Immature natural killer cell (primary cell): ENCODE measurements around the gene STX16. TPM values are rescaled to one million over a fixed set of nuclear protein-coding genes. Genes with fewer than 3 reads are reported as not detected.

Experiments used
- DNase-seq, 3 donors: peaks; one replicate each; pipeline ENCODE4 v3.0.0; 2022; ENCODE audit warnings: mixed read lengths in 1 of 3
- H3K27ac Mint-ChIP-seq, 6 donors: one replicate each; pipeline ENCODE4 v1.8.0; 2020; ENCODE audit warnings: mixed read lengths in 6 of 6, mild to moderate bottlenecking in 5 of 6, inconsistent platforms in 4 of 6, moderate library complexity in 3 of 6
- H3K27me3 Mint-ChIP-seq, 3 donors: one replicate each; pipeline ENCODE4 v1.8.0; 2020 to 2021; ENCODE audit warnings: low read depth in 3 of 3, mild to moderate bottlenecking in 3 of 3, mixed read lengths in 3 of 3, moderate library complexity in 3 of 3, inconsistent platforms in 1 of 3
- H3K36me3 Mint-ChIP-seq, 3 donors: one replicate each; pipeline ENCODE4 v1.8.0; 2020; ENCODE audit warnings: mixed read lengths in 3 of 3, inconsistent platforms in 2 of 3, mild to moderate bottlenecking in 2 of 3
- H3K4me1 Mint-ChIP-seq, 2 donors: one replicate each; pipeline ENCODE4 v1.8.0; 2020; ENCODE audit warnings: inconsistent platforms in 2 of 2, mild to moderate bottlenecking in 2 of 2, mixed read lengths in 2 of 2, moderate library complexity in 1 of 2
- H3K4me3 Mint-ChIP-seq, 5 donors: one replicate each; pipeline ENCODE4 v1.8.0; 2020; ENCODE audit warnings: mild to moderate bottlenecking in 5 of 5, mixed read lengths in 5 of 5, inconsistent platforms in 3 of 5, moderate library complexity in 3 of 5
- H3K9me3 Mint-ChIP-seq, 6 donors: one replicate each; pipeline ENCODE4 v1.8.0; 2020; ENCODE audit warnings: mild to moderate bottlenecking in 6 of 6, mixed read lengths in 6 of 6, inconsistent platforms in 4 of 6, moderate library complexity in 3 of 6
- polyA plus RNA-seq, 3 donors: library from polyadenylated mRNA; unstranded; fragments of 300-500 nt; fragmentation: Illumina TruSeq; gene quantifications; one replicate each; pipeline ENCODE4 v1.2.3, GENCODE V29; 2021

Gene STX16
- polyA plus RNA-seq, 3 donors from 2014 or later: 17.2 to 24.9 (median 21.1) TPM

GRCh38 chr20:58691773-58692578, 40.9 kb downstream of the STX16 start:
- Mint-ChIP-seq H3K27ac (peak overlapping the region; percentile 69 to 83 (median 76)), H3K9me3 (no peaks in the 10 kb centered on the region), H3K27me3 (peaks cover 4 to 17% (median 6%) of the 10 kb centered on the region in 3 donors), H3K36me3 (peaks cover 0 to 5% (median 3%) of the 10 kb centered on the region in 3 donors), H3K4me3 (peak overlapping the region in 4 of 5 donors; percentile 47 to 71 (median 58)), H3K4me1 (peaks cover 0 to 12% of the 10 kb centered on the region in 2 donors)
- peak in 1 of 3 donors; percentile 5 for DNase-seq

GRCh38 chr20:58692579-58693225, 41.6 kb downstream of the STX16 start, which contains the start of gene NPEPL1:
TSS of gene NPEPL1 (plus strand) at chr20:58692800. CDS start at chr20:58692901, 101 bp downstream.
- Mint-ChIP-seq H3K27me3 (peaks cover 4 to 17% (median 6%) of the 10 kb centered on the region in 3 donors), H3K4me3 (peak within 1 kb of the TSS; percentile 68 to 84 (median 77)), H3K9me3 (no peaks in the 10 kb centered on the region), H3K27ac (peak within 1 kb of the TSS; percentile 76 to 91 (median 84)), H3K4me1 (peaks cover 0 to 12% of the 10 kb centered on the region in 2 donors), H3K36me3 (peaks cover 0 to 8% (median 3%) of the 10 kb centered on the region in 3 donors)
- peak; percentile 67 to 76 (median 71) for DNase-seq

GRCh38 chr20:58693226-58694006, 42.3 kb downstream of the STX16 start:
- Mint-ChIP-seq H3K27me3 (peaks cover 6 to 19% (median 6%) of the 10 kb centered on the region in 3 donors), H3K4me1 (peaks cover 0 to 13% of the 10 kb centered on the region in 2 donors), H3K36me3 (peaks cover 0 to 13% (median 8%) of the 10 kb centered on the region in 3 donors), H3K27ac (peak overlapping the region; percentile 23 to 91 (median 84)), H3K4me3 (peak overlapping the region; percentile 68 to 84 (median 77)), H3K9me3 (no peaks in the 10 kb centered on the region)
- DNase-seq: no peak

- DNase-seq: no peak
- peak overlapping the region; percentile 18 to 82 (median 40) for H3K4me3 Mint-ChIP-seq
- H3K4me1 Mint-ChIP-seq: peaks cover 0 to 12% of the 10 kb centered on the region in 2 donors
- peaks cover 6 to 18% (median 6%) of the 10 kb centered on the region in 3 donors for H3K27me3 Mint-ChIP-seq
- H3K9me3 Mint-ChIP-seq: no peaks in the 10 kb centered on the region
- H3K27ac Mint-ChIP-seq: peak overlapping the region in 1 of 6 donors; percentile 8
- peaks cover 0 to 12% (median 8%) of the 10 kb centered on the region in 3 donors for H3K36me3 Mint-ChIP-seq
Observed at GRCh38 chr20:58694241-58695083, 43.4 kb downstream of the STX16 start.

- Mint-ChIP-seq H3K4me3 (no peak overlapping the region), H3K4me1 (peaks cover 4 to 16% of the 10 kb centered on the region in 2 donors), H3K27ac (no peak overlapping the region), H3K9me3 (no peaks in the 10 kb centered on the region), H3K27me3 (peaks cover 6 to 18% (median 6%) of the 10 kb centered on the region in 3 donors), H3K36me3 (peaks cover 0 to 9% (median 4%) of the 10 kb centered on the region in 3 donors)
- DNase-seq: no peak
Observed at GRCh38 chr20:58695084-58695722, 44.1 kb downstream of the STX16 start.

- Mint-ChIP-seq H3K4me1 (peaks cover 9 to 21% of the 10 kb centered on the region in 2 donors), H3K9me3 (no peaks in the 10 kb centered on the region), H3K27ac (no peak overlapping the region), H3K36me3 (peaks cover 0 to 14% (median 4%) of the 10 kb centered on the region in 3 donors), H3K27me3 (peaks cover 6 to 13% (median 6%) of the 10 kb centered on the region in 3 donors), H3K4me3 (no peak overlapping the region)
- no peak for DNase-seq
Observed at GRCh38 chr20:58695895-58696375, 44.9 kb downstream of the STX16 start.

GRCh38 chr20:58696411-58696961, 45.4 kb downstream of the STX16 start:
- H3K36me3 Mint-ChIP-seq: peaks cover 0 to 14% (median 4%) of the 10 kb centered on the region in 3 donors
- no peak overlapping the region for H3K4me3 Mint-ChIP-seq
- H3K9me3 Mint-ChIP-seq: no peaks in the 10 kb centered on the region
- DNase-seq: no peak
- peaks cover 6 to 12% (median 6%) of the 10 kb centered on the region in 3 donors for H3K27me3 Mint-ChIP-seq
- H3K27ac Mint-ChIP-seq: no peak overlapping the region
- H3K4me1 Mint-ChIP-seq: peaks cover 9 to 21% of the 10 kb centered on the region in 2 donors

GRCh38 chr20:58697201-58697866, 46.3 kb downstream of the STX16 start:
- H3K9me3 Mint-ChIP-seq: no peaks in the 10 kb centered on the region
- DNase-seq: no peak
- no peak overlapping the region for H3K4me3 Mint-ChIP-seq
- H3K27me3 Mint-ChIP-seq: peaks cover 2 to 7% (median 6%) of the 10 kb centered on the region in 3 donors
- H3K27ac Mint-ChIP-seq: no peak overlapping the region
- peaks cover 2 to 15% (median 5%) of the 10 kb centered on the region in 3 donors for H3K36me3 Mint-ChIP-seq
- peaks cover 9 to 21% of the 10 kb centered on the region in 2 donors for H3K4me1 Mint-ChIP-seq

GRCh38 chr20:58697867-58698703, 47.0 kb downstream of the STX16 start:
- no peaks in the 10 kb centered on the region for H3K9me3 Mint-ChIP-seq
- H3K4me1 Mint-ChIP-seq: peaks cover 9 to 22% of the 10 kb centered on the region in 2 donors
- H3K36me3 Mint-ChIP-seq: peaks cover 9 to 21% (median 12%) of the 10 kb centered on the region in 3 donors
- peak overlapping the region in 2 of 6 donors; percentile 8 to 69 for H3K27ac Mint-ChIP-seq
- DNase-seq: no peak
- H3K27me3 Mint-ChIP-seq: peaks cover 2 to 7% (median 6%) of the 10 kb centered on the region in 3 donors
- H3K4me3 Mint-ChIP-seq: no peak overlapping the region

GRCh38 chr20:58698741-58699622, 47.9 kb downstream of the STX16 start:
- DNase-seq: no peak
- Mint-ChIP-seq H3K9me3 (no peaks in the 10 kb centered on the region), H3K27me3 (peaks cover 0 to 3% (median 2%) of the 10 kb centered on the region in 3 donors), H3K27ac (peak overlapping the region in 1 of 6 donors; percentile 66), H3K4me1 (peaks cover 9 to 16% of the 10 kb centered on the region in 2 donors), H3K4me3 (no peak overlapping the region), H3K36me3 (peaks cover 11 to 25% (median 17%) of the 10 kb centered on the region in 3 donors)
